Activated T-cell treated with anti-CD3 and anti-CD28 coated beads, Interleukin-2, amount 50 U/mL, for 72 hours (primary cell): ENCODE data around the gene SHISAL1. TPM values are rescaled to one million over a fixed set of nuclear protein-coding genes. Genes with fewer than 3 reads are reported as not detected.
"Not testable (repeated sequence)": the region's sequence is repeated elsewhere in the genome, so short reads cannot be mapped to it uniquely, and the experiment has no call there.

ENCODE experiments used
- ATAC-seq, 2 donors: fragments of 150-1000 bp; cut with Tn5 transposase; replicated peaks in 1 of 2; 2 replicates each; pipeline ENCODE4 v1.10.0; 2021; ENCODE audit warnings: moderate library complexity in 2 of 2, mild to moderate bottlenecking in 1 of 2
- DNase-seq, 2 donors: peaks; one replicate each; pipeline ENCODE4 v3.0.0; 2021 to 2022; ENCODE audit warnings: mixed read lengths in 1 of 2
- H3K27ac Mint-ChIP-seq: one replicate; pipeline ENCODE4 v1.8.0; 2022; ENCODE audit warnings: mild to moderate bottlenecking, moderate library complexity, mixed read lengths
- H3K27me3 Mint-ChIP-seq: one replicate; pipeline ENCODE4 v1.8.0; 2022; ENCODE audit warnings: low read depth, mixed read lengths
- H3K36me3 Mint-ChIP-seq, 2 donors: one replicate each; pipeline ENCODE4 v1.8.0; 2022; ENCODE audit warnings: mixed read lengths in 2 of 2, mild to moderate bottlenecking in 1 of 2; ENCODE audit not compliant: insufficient read depth in 2 of 2
- H3K4me1 Mint-ChIP-seq: one replicate; pipeline ENCODE4 v1.8.0; 2022; ENCODE audit warnings: low read depth, mixed read lengths
- H3K4me3 Mint-ChIP-seq, 2 donors: one replicate each; pipeline ENCODE4 v1.8.0; 2022; ENCODE audit warnings: mild to moderate bottlenecking in 2 of 2, mixed read lengths in 2 of 2, moderate library complexity in 2 of 2
- H3K9me3 Mint-ChIP-seq, 2 donors: one replicate each; pipeline ENCODE4 v1.8.0; 2022; ENCODE audit warnings: mixed read lengths in 2 of 2
- total RNA-seq, 2 donors: library from RNA; stranded (reverse); gene quantifications; one replicate each; pipeline ENCODE4 v1.2.3, GENCODE V29; 2022

The SHISAL1 gene
- total RNA-seq, 2 donors from 2014 or later, result not detected

GRCh38 chr22:44329179-44329796, 16.5 kb upstream of the SHISAL1 start:
- Mint-ChIP-seq H3K27ac (no peak overlapping the region), H3K4me3 (peak overlapping the region in 1 of 2 donors; percentile 16), H3K36me3 (no peaks in the 10 kb centered on the region), H3K27me3 (peaks cover 62% of the 10 kb centered on the region), H3K4me1 (peaks cover 28% of the 10 kb centered on the region), H3K9me3 (no peaks in the 10 kb centered on the region)
- ATAC-seq (peak; percentile 66 to 74), DNase-seq (peak; percentile 43 to 46)

- H3K27me3 Mint-ChIP-seq, result peaks cover 63% of the 10 kb centered on the region
- no peak overlapping the region for H3K4me3 Mint-ChIP-seq
- ATAC-seq (no peak), DNase-seq (no peak)
- H3K9me3 Mint-ChIP-seq, result no peaks in the 10 kb centered on the region
- H3K36me3 Mint-ChIP-seq, result no peaks in the 10 kb centered on the region
- H3K4me1 Mint-ChIP-seq, result peaks cover 28% of the 10 kb centered on the region
- no peak overlapping the region for H3K27ac Mint-ChIP-seq
These were observed 16.0 kb upstream of the SHISAL1 start for GRCh38 chr22:44328762-44329161.

- no peak overlapping the region for H3K4me3 Mint-ChIP-seq
- no peak overlapping the region for H3K27ac Mint-ChIP-seq
- H3K27me3 Mint-ChIP-seq, result peaks cover 67% of the 10 kb centered on the region
- H3K9me3 Mint-ChIP-seq, result peaks cover 2% of the 10 kb centered on the region in 2 donors
- no peaks in the 10 kb centered on the region for H3K36me3 Mint-ChIP-seq
- H3K4me1 Mint-ChIP-seq, result peaks cover 28% of the 10 kb centered on the region
- DNase-seq (no peak), ATAC-seq (no peak)
These were observed 15.6 kb upstream of the SHISAL1 start for GRCh38 chr22:44328326-44328725.

GRCh38 chr22:44326491-44326885, 13.7 kb upstream of the SHISAL1 start:
- Mint-ChIP-seq H3K4me3 (peak overlapping the region; percentile 67 to 79), H3K27ac (no peak overlapping the region), H3K27me3 (peaks cover 63% of the 10 kb centered on the region), H3K4me1 (peaks cover 23% of the 10 kb centered on the region), H3K36me3 (no peaks in the 10 kb centered on the region), H3K9me3 (peaks cover 2% of the 10 kb centered on the region in 2 donors)
- no peak for DNase-seq
- ATAC-seq, result no peak

- H3K36me3 Mint-ChIP-seq, result no peaks in the 10 kb centered on the region
- peaks cover 23% of the 10 kb centered on the region for H3K4me1 Mint-ChIP-seq
- H3K4me3 Mint-ChIP-seq, result peak overlapping the region; percentile 67 to 79
- no peak for ATAC-seq
- no peak overlapping the region for H3K27ac Mint-ChIP-seq
- H3K27me3 Mint-ChIP-seq, result peaks cover 63% of the 10 kb centered on the region
- no peak for DNase-seq
- H3K9me3 Mint-ChIP-seq, result peaks cover 2% of the 10 kb centered on the region in 2 donors
These were observed 13.2 kb upstream of the SHISAL1 start for GRCh38 chr22:44325718-44326490.

GRCh38 chr22:44323140-44323790, 10.5 kb upstream of the SHISAL1 start:
- Mint-ChIP-seq H3K4me1 (peaks cover 11% of the 10 kb centered on the region), H3K27me3 (peaks cover 44% of the 10 kb centered on the region)
- not testable (repeated sequence) for H3K36me3 Mint-ChIP-seq, ATAC-seq, H3K27ac Mint-ChIP-seq, H3K9me3 Mint-ChIP-seq, H3K4me3 Mint-ChIP-seq, DNase-seq

GRCh38 chr22:44319685-44320084, 6.9 kb upstream of the SHISAL1 start:
- Mint-ChIP-seq H3K4me1 (peaks cover 4% of the 10 kb centered on the region), H3K27ac (no peak overlapping the region), H3K9me3 (peaks cover 2% of the 10 kb centered on the region in 2 donors), H3K4me3 (no peak overlapping the region), H3K36me3 (no peaks in the 10 kb centered on the region), H3K27me3 (peaks cover 14% of the 10 kb centered on the region)
- no peak for DNase-seq
- no peak for ATAC-seq

- no peak overlapping the region for H3K27ac Mint-ChIP-seq
- peaks cover 9% of the 10 kb centered on the region for H3K4me1 Mint-ChIP-seq
- H3K9me3 Mint-ChIP-seq, result peaks cover 2% of the 10 kb centered on the region in 2 donors
- peaks cover 13% of the 10 kb centered on the region for H3K27me3 Mint-ChIP-seq
- ATAC-seq (no peak), DNase-seq (no peak)
- H3K36me3 Mint-ChIP-seq, result no peaks in the 10 kb centered on the region
- H3K4me3 Mint-ChIP-seq, result no peak overlapping the region
These were observed 6.0 kb upstream of the SHISAL1 start for GRCh38 chr22:44318751-44319150.

GRCh38 chr22:44317886-44318637, 5.3 kb upstream of the SHISAL1 start:
- ATAC-seq, result no peak
- H3K9me3 Mint-ChIP-seq, result no peaks in the 10 kb centered on the region

GRCh38 chr22:44317123-44317444, 4.3 kb upstream of the SHISAL1 start:
- ATAC-seq (no peak), DNase-seq (no peak)
- no peaks in the 10 kb centered on the region for H3K36me3 Mint-ChIP-seq
- no peak overlapping the region for H3K27ac Mint-ChIP-seq
- no peaks in the 10 kb centered on the region for H3K9me3 Mint-ChIP-seq
- no peaks in the 10 kb centered on the region for H3K27me3 Mint-ChIP-seq
- H3K4me3 Mint-ChIP-seq, result no peak overlapping the region
- peaks cover 9% of the 10 kb centered on the region for H3K4me1 Mint-ChIP-seq

More at GRCh38 chr22:44317886-44318637, 5.3 kb upstream of the SHISAL1 start:
- H3K36me3 Mint-ChIP-seq, result no peaks in the 10 kb centered on the region
- peaks cover 6% of the 10 kb centered on the region for H3K27me3 Mint-ChIP-seq
- H3K4me1 Mint-ChIP-seq, result peaks cover 9% of the 10 kb centered on the region
- no peak overlapping the region for H3K27ac Mint-ChIP-seq
- no peak for DNase-seq
- H3K4me3 Mint-ChIP-seq, result no peak overlapping the region

- peaks cover 9% of the 10 kb centered on the region for H3K4me1 Mint-ChIP-seq
- DNase-seq (no peak), ATAC-seq (no peak)
- no peaks in the 10 kb centered on the region for H3K27me3 Mint-ChIP-seq
- no peaks in the 10 kb centered on the region for H3K36me3 Mint-ChIP-seq
- H3K4me3 Mint-ChIP-seq, result no peak overlapping the region
- no peaks in the 10 kb centered on the region for H3K9me3 Mint-ChIP-seq
- H3K27ac Mint-ChIP-seq, result no peak overlapping the region
These were observed 3.8 kb upstream of the SHISAL1 start for GRCh38 chr22:44316393-44317122.

GRCh38 chr22:44314425-44315067, 1.8 kb upstream of the SHISAL1 start:
- no peak for DNase-seq
- Mint-ChIP-seq H3K4me1 (peaks cover 9% of the 10 kb centered on the region), H3K36me3 (no peaks in the 10 kb centered on the region), H3K4me3 (peak overlapping the region in 1 of 2 donors; percentile 17), H3K27ac (no peak overlapping the region), H3K9me3 (no peaks in the 10 kb centered on the region), H3K27me3 (no peaks in the 10 kb centered on the region)
- ATAC-seq, result peak in 1 of 2 donors; percentile 45
